Body of pancreas (tissue), 4 donors: ENCODE results near the gene CXorf66.

Source experiments
- CTCF ChIP-seq, 7 experiments: fragments of 450-650 bp in 4 of 7; fragments of 200-600 bp in 3 of 7; sonication (generic) in 3 of 7; IDR thresholded peaks; one replicate each; pipeline ENCODE4 v1.5.1; 2016 to 2019; ENCODE audit warnings: antibody characterized with exemption in 7 of 7
- POLR2A ChIP-seq, 3 donors: fragments of 450-650 bp; IDR thresholded peaks; one replicate each; pipeline ENCODE4 v1.6.1; 2016; ENCODE audit warnings: antibody characterized with exemption in 3 of 3, mild to moderate bottlenecking in 2 of 3

GRCh38 chrX:139909712-139910111 is 55.6 kb downstream of the CXorf66 start:
- no peak for TF ChIP-seq CTCF (IDR thresholded peaks at IDR 0.05)
- TF ChIP-seq POLR2A (IDR thresholded peaks at IDR 0.05), result no peak
